ENCODE data around the gene TMEM229A. TPM values are rescaled to one million over a fixed set of nuclear protein-coding genes. Genes with fewer than 3 reads are reported as not detected.
A peak's percentile ranks its signal among the peaks of the same experiment; 100 is the strongest.

Gene TMEM229A
- total and polyA plus RNA-seq, 9 of the 15 experiments (the other 6 are each of a cell fraction or from before 2014, with no cell fraction given), result not detected

DNA sequence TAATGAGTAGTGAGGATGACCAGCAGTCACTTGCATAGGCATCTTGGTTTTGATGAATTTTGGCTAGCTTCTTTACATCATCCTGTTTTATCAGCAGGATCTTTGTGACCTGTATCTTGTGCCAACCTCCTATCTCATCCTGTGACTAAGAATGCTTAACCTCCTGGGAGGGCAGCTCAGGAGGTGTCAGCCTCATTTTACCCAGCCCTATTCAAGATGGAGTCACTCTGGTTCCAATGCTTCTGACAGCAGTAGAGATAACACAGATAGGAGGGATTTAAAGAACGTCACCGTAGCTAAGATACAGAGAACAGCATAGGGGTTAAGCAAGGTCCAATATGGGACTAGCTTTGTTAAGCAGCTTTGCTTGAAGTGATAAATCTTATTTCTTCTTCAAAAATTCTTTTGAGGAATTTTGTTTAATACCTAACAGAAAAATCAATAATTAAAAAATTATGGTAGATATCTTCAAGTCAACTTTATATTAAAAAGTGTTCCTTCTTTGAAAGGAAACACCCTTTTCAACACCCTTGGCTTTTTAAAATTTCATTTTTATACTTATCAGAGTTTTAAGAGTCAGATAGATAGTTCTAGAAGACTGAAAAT lies 39.9 kb downstream of the TMEM229A start (continued):
- TF ChIP-seq, protein P1, sequence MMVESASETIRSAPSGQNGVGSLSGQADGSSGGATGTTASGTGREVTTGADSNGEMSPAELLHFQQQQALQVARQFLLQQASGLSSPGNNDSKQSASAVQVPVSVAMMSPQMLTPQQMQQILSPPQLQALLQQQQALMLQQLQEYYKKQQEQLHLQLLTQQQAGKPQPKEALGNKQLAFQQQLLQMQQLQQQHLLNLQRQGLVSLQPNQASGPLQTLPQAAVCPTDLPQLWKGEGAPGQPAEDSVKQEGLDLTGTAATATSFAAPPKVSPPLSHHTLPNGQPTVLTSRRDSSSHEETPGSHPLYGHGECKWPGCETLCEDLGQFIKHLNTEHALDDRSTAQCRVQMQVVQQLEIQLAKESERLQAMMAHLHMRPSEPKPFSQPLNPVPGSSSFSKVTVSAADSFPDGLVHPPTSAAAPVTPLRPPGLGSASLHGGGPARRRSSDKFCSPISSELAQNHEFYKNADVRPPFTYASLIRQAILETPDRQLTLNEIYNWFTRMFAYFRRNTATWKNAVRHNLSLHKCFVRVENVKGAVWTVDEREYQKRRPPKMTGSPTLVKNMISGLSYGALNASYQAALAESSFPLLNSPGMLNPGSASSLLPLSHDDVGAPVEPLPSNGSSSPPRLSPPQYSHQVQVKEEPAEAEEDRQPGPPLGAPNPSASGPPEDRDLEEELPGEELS (CRISPR knock-in tag; IDR thresholded peaks at IDR 0.05; ENCODE audit: borderline replicate concordance), result no peak
- TF ChIP-seq TOE1 (IDR thresholded peaks at IDR 0.05; ENCODE audit: borderline replicate concordance) (no peak), TOE1 (CRISPR knock-in tag; IDR thresholded peaks at IDR 0.05; ENCODE audit: borderline replicate concordance, low read depth) (no peak), NR2C1 (IDR thresholded peaks at IDR 0.05) (no peak), NR2C1 (tag; IDR thresholded peaks at IDR 0.05) (peak; percentile 56), HDAC2 (IDR thresholded peaks at IDR 0.05) (no peak), TSC22D4 (tag; IDR thresholded peaks at IDR 0.05) (no peak), ZBTB8A (IDR thresholded peaks at IDR 0.05; ENCODE audit: partially characterized antibody) (no peak), ZNF23 (CRISPR knock-in tag; IDR thresholded peaks at IDR 0.05) (no peak), ZBED1 (IDR thresholded peaks at IDR 0.05) (no peak), GABPB1 (CRISPR knock-in tag; IDR thresholded peaks at IDR 0.05) (no peak), PHF20 (IDR thresholded peaks at IDR 0.05; ENCODE audit: partially characterized antibody) (no peak), TAF15 (IDR thresholded peaks at IDR 0.05; ENCODE audit: low read depth, low read length) (no peak), CBX5 (IDR thresholded peaks at IDR 0.05; ENCODE audit: borderline replicate concordance, low read depth) (no peak), CEBPB (tag; IDR thresholded peaks at IDR 0.05) (no peak), MEF2A (IDR thresholded peaks at IDR 0.05; ENCODE audit: control insufficient read depth, low read depth, low read length) (no peak), HDAC8 (tag; IDR thresholded peaks at IDR 0.05) (peak; percentile 97), ELF2 (CRISPR knock-in tag; IDR thresholded peaks at IDR 0.05) (peak; percentile 94), MYC (IDR thresholded peaks at IDR 0.05; ENCODE audit: low read depth, low read length) (no peak), MYC (CRISPR knock-in tag; IDR thresholded peaks at IDR 0.05; ENCODE audit: borderline replicate concordance, low read depth) (peak; percentile 96), ATF1 (CRISPR knock-in tag; IDR thresholded peaks at IDR 0.05) (no peak), ATF1 (tag; IDR thresholded peaks at IDR 0.05) (peak; percentile 54; the same call in 1 of the 2 replicates), ZBTB7A (IDR thresholded peaks at IDR 0.05; ENCODE audit: borderline replicate concordance, control insufficient read depth, low read depth, low read length) (no peak)
- TF ChIP-seq, protein P2, sequence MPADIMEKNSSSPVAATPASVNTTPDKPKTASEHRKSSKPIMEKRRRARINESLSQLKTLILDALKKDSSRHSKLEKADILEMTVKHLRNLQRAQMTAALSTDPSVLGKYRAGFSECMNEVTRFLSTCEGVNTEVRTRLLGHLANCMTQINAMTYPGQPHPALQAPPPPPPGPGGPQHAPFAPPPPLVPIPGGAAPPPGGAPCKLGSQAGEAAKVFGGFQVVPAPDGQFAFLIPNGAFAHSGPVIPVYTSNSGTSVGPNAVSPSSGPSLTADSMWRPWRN (IDR thresholded peaks at IDR 0.05; ENCODE audit: low read depth), result no peak
- TF ChIP-seq, protein P3, sequence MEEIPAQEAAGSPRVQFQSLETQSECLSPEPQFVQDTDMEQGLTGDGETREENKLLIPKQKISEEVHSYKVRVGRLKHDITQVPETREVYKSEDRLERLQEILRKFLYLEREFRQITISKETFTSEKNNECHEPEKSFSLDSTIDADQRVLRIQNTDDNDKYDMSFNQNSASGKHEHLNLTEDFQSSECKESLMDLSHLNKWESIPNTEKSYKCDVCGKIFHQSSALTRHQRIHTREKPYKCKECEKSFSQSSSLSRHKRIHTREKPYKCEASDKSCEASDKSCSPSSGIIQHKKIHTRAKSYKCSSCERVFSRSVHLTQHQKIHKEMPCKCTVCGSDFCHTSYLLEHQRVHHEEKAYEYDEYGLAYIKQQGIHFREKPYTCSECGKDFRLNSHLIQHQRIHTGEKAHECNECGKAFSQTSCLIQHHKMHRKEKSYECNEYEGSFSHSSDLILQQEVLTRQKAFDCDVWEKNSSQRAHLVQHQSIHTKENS (CRISPR knock-in tag; IDR thresholded peaks at IDR 0.05), result peak; percentile 91
- TF ChIP-seq, protein P4, sequence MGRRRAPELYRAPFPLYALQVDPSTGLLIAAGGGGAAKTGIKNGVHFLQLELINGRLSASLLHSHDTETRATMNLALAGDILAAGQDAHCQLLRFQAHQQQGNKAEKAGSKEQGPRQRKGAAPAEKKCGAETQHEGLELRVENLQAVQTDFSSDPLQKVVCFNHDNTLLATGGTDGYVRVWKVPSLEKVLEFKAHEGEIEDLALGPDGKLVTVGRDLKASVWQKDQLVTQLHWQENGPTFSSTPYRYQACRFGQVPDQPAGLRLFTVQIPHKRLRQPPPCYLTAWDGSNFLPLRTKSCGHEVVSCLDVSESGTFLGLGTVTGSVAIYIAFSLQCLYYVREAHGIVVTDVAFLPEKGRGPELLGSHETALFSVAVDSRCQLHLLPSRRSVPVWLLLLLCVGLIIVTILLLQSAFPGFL (CRISPR knock-in tag; IDR thresholded peaks at IDR 0.05), result no peak
